ENCODE measurements around the gene FUT4.

GRCh38 chr11:94550513-94550912 is 6.8 kb downstream of the FUT4 start:
- TF ChIP-seq YY1 (IDR thresholded peaks at IDR 0.05; ENCODE audit: extremely low read depth, insufficient replicate concordance, low read depth, low read length) (no peak), ZBTB33 (IDR thresholded peaks at IDR 0.05; ENCODE audit: extremely low read depth, insufficient replicate concordance, low read length) (no peak), CTCF (IDR thresholded peaks at IDR 0.05 in 2 of 3, conservative IDR thresholded peaks at IDR 0.05 in 1 of 3; ENCODE audit: borderline replicate concordance in 1 of 3, insufficient read depth in 1 of 3, low read depth in 2 of 3, low read length in 2 of 3) (no peak), SRF (IDR thresholded peaks at IDR 0.05; ENCODE audit: low read depth) (no peak), MAX (IDR thresholded peaks at IDR 0.05) (no peak), REST (IDR thresholded peaks at IDR 0.05; ENCODE audit: low read depth) (no peak), EZH2phosphoT487 (IDR thresholded peaks at IDR 0.05; ENCODE audit: borderline replicate concordance) (no peak), EZH2 (IDR thresholded peaks at IDR 0.05) (no peak), SIN3A (IDR thresholded peaks at IDR 0.05; ENCODE audit: low read depth) (no peak), POLR2A (IDR thresholded peaks at IDR 0.05; ENCODE audit: borderline replicate concordance, extremely low read depth, insufficient read depth, insufficient read length) (no peak), POLR2AphosphoS5 (IDR thresholded peaks at IDR 0.05; ENCODE audit: low read depth, low read length) (no peak)
